Hepatocyte (in vitro differentiated cells): ENCODE measurements around the gene AK6. TPM values are rescaled to one million over a fixed set of nuclear protein-coding genes. Genes with fewer than 3 reads are reported as not detected.

ENCODE experiments used
- DNase-seq: peaks from one replicate; pipeline ENCODE4 v3.0.0-alpha.2; 2016; ENCODE audit warnings: low spot score
- H2AFZ ChIP-seq: fragments of 200-600 bp; sonication (generic); 2 replicates; pipeline ENCODE4 v1.6.0; 2016; ENCODE audit warnings: antibody characterized with exemption, mild to moderate bottlenecking
- H3K27ac ChIP-seq: fragments of 200-600 bp; sonication (generic); 2 replicates; pipeline ENCODE4 v1.5.1; 2016; ENCODE audit warnings: mild to moderate bottlenecking
- H3K27me3 ChIP-seq: fragments of 200-600 bp; sonication (generic); 2 replicates; pipeline ENCODE4 v1.6.1; 2016
- H3K36me3 ChIP-seq: fragments of 200-600 bp; sonication (generic); replicated peaks from 2 replicates; pipeline ENCODE4 v1.5.1; 2016; ENCODE audit warnings: low read depth; ENCODE audit not compliant: insufficient read depth
- H3K4me1 ChIP-seq: fragments of 200-600 bp; sonication (generic); 2 replicates; pipeline ENCODE4 v1.5.1; 2016; ENCODE audit warnings: mild to moderate bottlenecking, moderate library complexity; ENCODE audit not compliant: insufficient read depth
- H3K4me2 ChIP-seq: fragments of 200-600 bp; sonication (generic); 2 replicates; pipeline ENCODE4 v1.6.0; 2016
- H3K4me3 ChIP-seq: fragments of 200-600 bp; sonication (generic); 2 replicates; pipeline ENCODE4 v1.5.1; 2016; ENCODE audit warnings: mild to moderate bottlenecking
- H3K79me2 ChIP-seq: fragments of 200-600 bp; sonication (generic); 2 replicates; pipeline ENCODE4 v1.6.0; 2017; ENCODE audit warnings: mild to moderate bottlenecking
- H3K9me2 ChIP-seq: fragments of 200-600 bp; sonication (generic); replicated peaks from 2 replicates; pipeline ENCODE4 v1.6.0; 2017; ENCODE audit warnings: mild to moderate bottlenecking; ENCODE audit not compliant: insufficient read depth
- H3K9me3 ChIP-seq: fragments of 200-600 bp; sonication (generic); 2 replicates; pipeline ENCODE4 v1.5.1; 2016; ENCODE audit warnings: low read depth, mild to moderate bottlenecking
- H4K20me1 ChIP-seq: fragments of 200-600 bp; sonication (generic); 2 replicates; pipeline ENCODE4 v1.6.0; 2016; ENCODE audit warnings: mild to moderate bottlenecking; ENCODE audit not compliant: insufficient read depth, poor library complexity, severe bottlenecking
- EZH2 ChIP-seq: fragments of 200-600 bp; sonication (generic); IDR thresholded peaks from 2 replicates; pipeline ENCODE4 v1.6.1; 2016; ENCODE audit warnings: antibody characterized with exemption, mild to moderate bottlenecking, borderline replicate concordance
- EZH2phosphoT487 ChIP-seq: fragments of 200-600 bp; sonication (generic); IDR thresholded peaks from one replicate; pipeline ENCODE4 v1.6.1; 2018; ENCODE audit warnings: antibody characterized with exemption, mild to moderate bottlenecking, low read depth, moderate library complexity; ENCODE audit not compliant: unreplicated experiment, severe bottlenecking
- WGBS: methylation state at CpG from one replicate; pipeline ENCODE4 v1.1.6; 2016; ENCODE audit warnings: low lambda C conversion rate; ENCODE audit errors: missing lambda C conversion rate; 5-methylcytosine and 5-hydroxymethylcytosine counted together
- polyA plus RNA-seq: library from polyadenylated mRNA; unstranded; fragments of >200 nt; fragmentation: Nextera tagmentation; extraction: Ambion mirVana; gene quantifications from 2 replicates; pipeline ENCODE4 v1.2.1, GENCODE V29; 2016
- total RNA-seq: library from RNA; depleted of rRNA; stranded (reverse); fragments of >200 nt; gene quantifications from 2 replicates; pipeline ENCODE4 v1.2.3, GENCODE V29; 2014
- TF ChIP-seq, protein P1 (sequence below): fragments of 200-600 bp; sonication (generic); IDR thresholded peaks from 2 replicates; pipeline ENCODE4 v1.5.1; 2016; ENCODE audit warnings: antibody characterized with exemption, mild to moderate bottlenecking; ENCODE audit not compliant: poor library complexity

Gene AK6
- total and polyA plus RNA-seq, 2 experiments from 2014 or later, result 43.2 to 89.7 TPM

DNA sequence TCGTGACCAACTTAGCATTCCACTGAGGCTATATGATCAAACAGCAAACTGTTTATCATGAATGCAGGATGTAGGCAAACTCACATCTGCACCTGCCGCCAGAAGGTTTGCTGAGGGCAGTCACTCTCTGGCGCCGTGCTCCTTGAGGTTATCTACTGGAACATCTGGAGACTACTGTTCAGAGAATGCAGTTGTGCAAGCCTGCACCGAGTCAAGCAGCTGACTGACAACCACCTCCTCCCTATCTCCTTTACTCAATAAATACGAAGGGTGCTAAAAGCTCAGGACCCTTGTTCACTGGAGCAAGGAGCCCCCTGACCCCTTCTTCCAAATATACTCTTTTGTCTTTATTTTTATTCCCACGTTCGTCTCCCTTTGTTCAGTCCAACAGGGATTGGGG is 63.8 kb downstream of the AK6 start:
- no peaks in the 10 kb centered on the region for H3K36me3 ChIP-seq
- H2AFZ ChIP-seq, result no peak overlapping the region
- no peaks in the 10 kb centered on the region for H4K20me1 ChIP-seq
- no peaks in the 10 kb centered on the region for H3K9me2 ChIP-seq
- TF ChIP-seq EZH2, result no peak
- TF ChIP-seq, protein P1, sequence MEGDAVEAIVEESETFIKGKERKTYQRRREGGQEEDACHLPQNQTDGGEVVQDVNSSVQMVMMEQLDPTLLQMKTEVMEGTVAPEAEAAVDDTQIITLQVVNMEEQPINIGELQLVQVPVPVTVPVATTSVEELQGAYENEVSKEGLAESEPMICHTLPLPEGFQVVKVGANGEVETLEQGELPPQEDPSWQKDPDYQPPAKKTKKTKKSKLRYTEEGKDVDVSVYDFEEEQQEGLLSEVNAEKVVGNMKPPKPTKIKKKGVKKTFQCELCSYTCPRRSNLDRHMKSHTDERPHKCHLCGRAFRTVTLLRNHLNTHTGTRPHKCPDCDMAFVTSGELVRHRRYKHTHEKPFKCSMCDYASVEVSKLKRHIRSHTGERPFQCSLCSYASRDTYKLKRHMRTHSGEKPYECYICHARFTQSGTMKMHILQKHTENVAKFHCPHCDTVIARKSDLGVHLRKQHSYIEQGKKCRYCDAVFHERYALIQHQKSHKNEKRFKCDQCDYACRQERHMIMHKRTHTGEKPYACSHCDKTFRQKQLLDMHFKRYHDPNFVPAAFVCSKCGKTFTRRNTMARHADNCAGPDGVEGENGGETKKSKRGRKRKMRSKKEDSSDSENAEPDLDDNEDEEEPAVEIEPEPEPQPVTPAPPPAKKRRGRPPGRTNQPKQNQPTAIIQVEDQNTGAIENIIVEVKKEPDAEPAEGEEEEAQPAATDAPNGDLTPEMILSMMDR, result no peak
- no peak for TF ChIP-seq EZH2phosphoT487
- H3K9me3 ChIP-seq, result no peaks in the 10 kb centered on the region
- no peak for DNase-seq
- no peaks in the 10 kb centered on the region for H3K27me3 ChIP-seq
- H3K79me2 ChIP-seq, result no peaks in the 10 kb centered on the region
- H3K4me1 ChIP-seq, result no peaks in the 10 kb centered on the region
- H3K27ac ChIP-seq, result no peak overlapping the region
- no peak overlapping the region for H3K4me3 ChIP-seq
- 82% methylated on average over 8 of the region's 8 CpGs for WGBS
- H3K4me2 ChIP-seq, result no peak overlapping the region

Other genes starting within 250 kb of the AK6 start
- 35.4 and 39.2 TPM in 2 replicates for gene CCNB1, start 202.4 kb downstream of the AK6 start, total RNA-seq
- 33.5 and 34.3 TPM in 2 replicates for gene CCNB1, start 202.4 kb downstream of the AK6 start, polyA plus RNA-seq
- gene CENPH, start 179.9 kb downstream of the AK6 start, total RNA-seq, result 6.9 and 10.8 TPM in 2 replicates
- gene CENPH, start 179.9 kb downstream of the AK6 start, polyA plus RNA-seq, result 3.7 and 3.8 TPM in 2 replicates
- gene CDK7, start 134.6 kb downstream of the AK6 start, total RNA-seq, result 36.4 and 50.9 TPM in 2 replicates
- 40.4 and 41.1 TPM in 2 replicates for gene CDK7, start 134.6 kb downstream of the AK6 start, polyA plus RNA-seq
- gene CCDC125, start 36.7 kb downstream of the AK6 start, total RNA-seq, result 0.28 and 0.37 TPM in 2 replicates
- gene CCDC125, start 36.7 kb downstream of the AK6 start, polyA plus RNA-seq, result 0.51 TPM in 1 of 2 replicates, not detected in the other
- gene TAF9, start within 50 bp of the AK6 start, total RNA-seq, result 75.5 and 81.6 TPM in 2 replicates
- gene TAF9, start within 50 bp of the AK6 start, polyA plus RNA-seq, result 112 and 126 TPM in 2 replicates
- gene RAD17, start 298 bp upstream of the AK6 start, total RNA-seq, result 20.2 and 33.8 TPM in 2 replicates
- 21.3 and 21.7 TPM in 2 replicates for gene RAD17, start 298 bp upstream of the AK6 start, polyA plus RNA-seq
- gene MARVELD2, start 45.6 kb upstream of the AK6 start, total RNA-seq, result 43.5 and 45.4 TPM in 2 replicates
- 19.6 and 26.4 TPM in 2 replicates for gene MARVELD2, start 45.6 kb upstream of the AK6 start, polyA plus RNA-seq
- gene OCLN, start 123.3 kb upstream of the AK6 start, total RNA-seq, result 119 and 140 TPM in 2 replicates
- 49.6 and 72.7 TPM in 2 replicates for gene OCLN, start 123.3 kb upstream of the AK6 start, polyA plus RNA-seq
- gene GTF2H2C, start 190.7 kb upstream of the AK6 start, total RNA-seq, result 51.9 and 55.1 TPM in 2 replicates
- gene GTF2H2C, start 190.7 kb upstream of the AK6 start, polyA plus RNA-seq, result 22.2 and 24.8 TPM in 2 replicates